NCI-H146 treated with DMSO at 0.1 percent for 48 hours (cell line): ENCODE results near the gene ANXA2.

ENCODE experiments used
- DNase-seq: peaks from one replicate; lab custom pipeline; 2025; ENCODE audit not compliant: unreplicated experiment; lab: John Stamatoyannopoulos, UW

ANXA2 gene

DNA sequence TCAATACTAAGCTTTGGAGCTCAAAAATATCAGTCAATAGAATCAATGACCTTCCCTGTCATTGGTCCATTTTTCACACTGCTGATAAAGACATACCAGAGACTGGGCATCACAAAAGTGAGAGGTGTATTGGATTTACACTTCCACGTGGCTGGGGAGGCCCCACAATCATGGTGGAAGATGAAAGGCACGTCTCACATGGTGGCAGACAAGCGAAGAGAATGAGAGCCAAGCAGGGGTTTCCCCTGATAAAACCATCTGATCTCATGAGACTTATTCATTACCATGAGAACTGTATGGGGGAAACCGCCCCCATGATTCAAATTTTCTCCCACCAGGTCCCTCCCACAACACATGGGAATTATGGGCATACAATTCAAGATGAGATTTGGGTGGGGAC lies 81.9 kb downstream of the ANXA2 start:
- no peak for DNase-seq

- no peak for DNase-seq
These were observed 83.9 kb downstream of the ANXA2 start for GRCh38 chr15:60313906-60314305.

GRCh38 chr15:60307034-60307433 lies 90.8 kb downstream of the ANXA2 start:
- no peak for DNase-seq

DNA sequence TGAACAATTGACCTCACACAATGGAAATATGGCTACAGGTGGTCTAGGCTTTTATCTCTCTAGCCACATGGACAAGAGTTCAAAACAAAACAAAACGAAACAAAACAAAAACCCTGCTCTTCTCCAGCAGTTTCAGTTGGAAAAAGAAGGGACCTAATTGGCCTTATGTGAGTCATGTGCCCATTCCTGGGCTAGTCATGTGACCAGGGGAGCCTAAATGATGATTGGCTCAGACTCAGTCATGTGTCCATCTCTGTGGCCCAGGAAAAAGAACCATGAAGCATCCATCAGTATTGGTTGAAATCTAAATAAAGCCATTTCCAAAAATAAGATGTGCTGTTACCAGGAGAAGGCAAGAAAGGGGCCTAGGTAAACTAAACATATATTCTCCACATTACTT lies 96.8 kb downstream of the ANXA2 start:
- peak; percentile 8 for DNase-seq

- peak; percentile 84 for DNase-seq
These were observed 98.2 kb downstream of the ANXA2 start for GRCh38 chr15:60299452-60300047.
